Trophoblast cell (in vitro differentiated cells and primary cell): ENCODE measurements around the gene AEBP2. TPM values are rescaled to one million over a fixed set of nuclear protein-coding genes. Genes with fewer than 3 reads are reported as not detected.
"Not testable (repeated sequence)": the region's sequence is repeated elsewhere in the genome, so short reads cannot be mapped to it uniquely, and the experiment has no call there.

Source experiments
- DNase-seq, 2 donors: peaks; one replicate each; pipeline ENCODE4 v3.0.0-alpha.2; 2016
- H2AFZ ChIP-seq: 2 replicates; pipeline ENCODE4 v1.6.1; 2013; ENCODE audit warnings: low read length, moderate library complexity, mild to moderate bottlenecking; ENCODE audit not compliant: insufficient read depth, poor library complexity
- H2AK5ac ChIP-seq: 2 replicates; pipeline ENCODE4 v1.6.1; 2013; ENCODE audit warnings: mild to moderate bottlenecking, low read length
- H2BK120ac ChIP-seq: 2 replicates; pipeline ENCODE4 v1.6.1; 2013; ENCODE audit warnings: low read length, mild to moderate bottlenecking, moderate library complexity; ENCODE audit not compliant: insufficient read depth, poor library complexity
- H2BK12ac ChIP-seq: 2 replicates; pipeline ENCODE4 v1.6.1; 2013; ENCODE audit warnings: mild to moderate bottlenecking, low read length, moderate library complexity
- H2BK5ac ChIP-seq: 2 replicates; pipeline ENCODE4 v1.6.1; 2013; ENCODE audit warnings: low read length, low read depth, moderate library complexity, mild to moderate bottlenecking; ENCODE audit not compliant: poor library complexity
- H3K14ac ChIP-seq: 2 replicates; pipeline ENCODE4 v1.6.1; 2013; ENCODE audit warnings: mild to moderate bottlenecking, low read length
- H3K18ac ChIP-seq: 2 replicates; pipeline ENCODE4 v1.6.1; 2013; ENCODE audit warnings: mild to moderate bottlenecking, low read length
- H3K23ac ChIP-seq: 2 replicates; pipeline ENCODE4 v1.6.1; 2013; ENCODE audit warnings: low read length
- H3K27ac ChIP-seq: 2 replicates; pipeline ENCODE4 v1.5.1; 2013; ENCODE audit warnings: low read depth, mild to moderate bottlenecking, inconsistent platforms, low read length, moderate library complexity
- H3K27me3 ChIP-seq: 2 replicates; pipeline ENCODE4 v1.6.1; 2013; ENCODE audit warnings: inconsistent platforms, mild to moderate bottlenecking, low read length, moderate library complexity; ENCODE audit not compliant: insufficient read depth
- H3K36me3 ChIP-seq, 2 experiments: 1 replicate in 1 of 2; 2 replicates in 1 of 2; pipeline ENCODE4 v1.6.1; 2013; ENCODE audit warnings: low read length in 2 of 2, mild to moderate bottlenecking in 2 of 2, moderate library complexity in 1 of 2; ENCODE audit not compliant: insufficient read depth in 2 of 2, control insufficient read depth in 1 of 2
- H3K4ac ChIP-seq: 2 replicates; pipeline ENCODE4 v1.6.1; 2013; ENCODE audit warnings: low read depth, mild to moderate bottlenecking, low read length, moderate library complexity
- H3K4me1 ChIP-seq, 2 experiments: 1 replicate in 1 of 2; 2 replicates in 1 of 2; pipeline ENCODE4 v1.6.1; 2013; ENCODE audit warnings: low read length in 2 of 2, mild to moderate bottlenecking in 2 of 2, moderate library complexity in 1 of 2; ENCODE audit not compliant: insufficient read depth in 2 of 2, control insufficient read depth in 1 of 2
- H3K4me2 ChIP-seq: 2 replicates; pipeline ENCODE4 v1.6.1; 2013; ENCODE audit warnings: inconsistent platforms, mild to moderate bottlenecking, low read length, moderate library complexity
- H3K4me3 ChIP-seq: 2 replicates; pipeline ENCODE4 v1.5.1; 2013; ENCODE audit warnings: mild to moderate bottlenecking, low read depth, low read length, inconsistent platforms
- H3K79me1 ChIP-seq: one replicate; pipeline ENCODE4 v1.6.1; 2013; ENCODE audit warnings: low read length
- H3K79me2 ChIP-seq: 2 replicates; pipeline ENCODE4 v1.6.1; 2013; ENCODE audit warnings: low read length, mild to moderate bottlenecking; ENCODE audit not compliant: control insufficient read depth, insufficient read depth, poor library complexity
- H3K9ac ChIP-seq: 2 replicates; pipeline ENCODE4 v1.6.1; 2013; ENCODE audit warnings: mild to moderate bottlenecking, low read length
- H3K9me3 ChIP-seq: 2 replicates; pipeline ENCODE4 v1.6.1; 2013; ENCODE audit warnings: low read depth, mild to moderate bottlenecking, control low read depth, inconsistent platforms, low read length; ENCODE audit not compliant: insufficient read depth
- H4K12ac ChIP-seq: 2 replicates; pipeline ENCODE4 v1.6.1; 2013; ENCODE audit warnings: low read depth, mild to moderate bottlenecking, low read length, moderate library complexity
- H4K8ac ChIP-seq: 2 replicates; pipeline ENCODE4 v1.6.1; 2013; ENCODE audit warnings: low read depth, mild to moderate bottlenecking, low read length, moderate library complexity
- H4K91ac ChIP-seq: one replicate; pipeline ENCODE4 v1.6.1; 2013; ENCODE audit warnings: low read depth, mild to moderate bottlenecking, low read length, moderate library complexity
- WGBS: extraction: QIAGEN DNeasy Blood & Tissue Kit; methylation state at CpG from one replicate; pipeline ENCODE4 v1.1.7; 2013; ENCODE audit warnings: missing lambda C conversion rate; ENCODE audit not compliant: insufficient read length, insufficient coverage; ENCODE audit errors: extremely low coverage; 5-methylcytosine and 5-hydroxymethylcytosine counted together
- polyA plus RNA-seq: library from polyadenylated mRNA; stranded (reverse); fragments of 200-250 nt; gene quantifications from 2 replicates; pipeline ENCODE4 v1.2.3, GENCODE V29; 2013

Gene AEBP2
- polyA plus RNA-seq: 66.3 and 67.4 TPM in 2 replicates

GRCh38 chr12:19439059-19440018, at the start of gene AEBP2:
TSS of gene AEBP2 (plus strand) at chr12:19439492. CDS start at chr12:19439700, 208 bp downstream.
- no CpG with 5 or more reads among the region's 102 CpGs for WGBS
- peak within 1 kb of the TSS; percentile 99 for H3K4me3 ChIP-seq
- H2AFZ ChIP-seq: peak within 1 kb of the TSS; percentile 99
- peak within 1 kb of the TSS; percentile 100 for H4K8ac ChIP-seq
- H2BK5ac ChIP-seq: peak within 1 kb of the TSS; percentile 98
- H2AK5ac ChIP-seq: peak within 1 kb of the TSS; percentile 100
- H3K27me3 ChIP-seq: peaks cover 3% of the 10 kb centered on the region
- peaks cover 16% of the 10 kb centered on the region for H3K79me2 ChIP-seq
- H3K9me3 ChIP-seq: peaks cover 3% of the 10 kb centered on the region
- H3K4me2 ChIP-seq: peak within 1 kb of the TSS; percentile 83
- H2BK12ac ChIP-seq: peak within 1 kb of the TSS; percentile 94
- peaks cover 3 to 5% of the 10 kb centered on the region in 2 experiments for H3K4me1 ChIP-seq
- peak within 1 kb of the TSS; percentile 99 for H4K12ac ChIP-seq
- no peak within 1 kb of the TSS for H3K23ac ChIP-seq
- peak within 1 kb of the TSS; percentile 99 for H4K91ac ChIP-seq
- H3K18ac ChIP-seq: peak within 1 kb of the TSS; percentile 100
- H3K36me3 ChIP-seq: peaks cover 0 to 7% of the 10 kb centered on the region in 2 experiments
- peak within 1 kb of the TSS; percentile 100 for H2BK120ac ChIP-seq
- peak within 1 kb of the TSS; percentile 87 for H3K27ac ChIP-seq
- H3K4ac ChIP-seq: peak within 1 kb of the TSS; percentile 100
- H3K79me1 ChIP-seq: peaks cover 17% of the 10 kb centered on the region
- peak within 1 kb of the TSS; percentile 100 for H3K14ac ChIP-seq
- peak within 1 kb of the TSS; percentile 93 for H3K9ac ChIP-seq
- DNase-seq: peak; percentile 91 to 92

- H2AFZ ChIP-seq: no peak overlapping the region
- no peak overlapping the region for H2BK12ac ChIP-seq
- no peak overlapping the region for H3K18ac ChIP-seq
- H3K9me3 ChIP-seq: no peaks in the 10 kb centered on the region
- no peak overlapping the region for H3K4me3 ChIP-seq
- H3K4ac ChIP-seq: no peak overlapping the region
- H2BK5ac ChIP-seq: no peak overlapping the region
- no peak overlapping the region for H2BK120ac ChIP-seq
- no peak overlapping the region for H4K12ac ChIP-seq
- no peak overlapping the region for H4K91ac ChIP-seq
- H2AK5ac ChIP-seq: no peak overlapping the region
- no CpG with 5 or more reads among the region's 3 CpGs for WGBS
- H3K36me3 ChIP-seq: no peaks in the 10 kb centered on the region
- no peak overlapping the region for H3K14ac ChIP-seq
- H3K79me1 ChIP-seq: no peaks in the 10 kb centered on the region
- no peak overlapping the region for H3K4me2 ChIP-seq
- H3K27me3 ChIP-seq: no peaks in the 10 kb centered on the region
- no peaks in the 10 kb centered on the region for H3K4me1 ChIP-seq
- no peak overlapping the region for H4K8ac ChIP-seq
- H3K23ac ChIP-seq: no peak overlapping the region
- DNase-seq: peak; percentile 18 to 87
- no peak overlapping the region for H3K27ac ChIP-seq
- no peak overlapping the region for H3K9ac ChIP-seq
- H3K79me2 ChIP-seq: no peaks in the 10 kb centered on the region
These were observed 49.2 kb upstream of the AEBP2 start for GRCh38 chr12:19390051-19390598.

GRCh38 chr12:19392644-19393043, 46.6 kb upstream of the AEBP2 start:
- not testable (repeated sequence) for H3K27me3 ChIP-seq, H2BK120ac ChIP-seq, H2AK5ac ChIP-seq, H3K4me2 ChIP-seq, H3K4me1 ChIP-seq, H2AFZ ChIP-seq, H3K4me3 ChIP-seq, H3K14ac ChIP-seq, H3K23ac ChIP-seq, H3K4ac ChIP-seq, H2BK5ac ChIP-seq, H2BK12ac ChIP-seq, H3K9ac ChIP-seq, H3K18ac ChIP-seq, H4K8ac ChIP-seq, H3K9me3 ChIP-seq, H3K36me3 ChIP-seq, H4K91ac ChIP-seq, H3K79me1 ChIP-seq, H3K27ac ChIP-seq, H3K79me2 ChIP-seq, H4K12ac ChIP-seq
- no CpG with 5 or more reads among the region's 8 CpGs for WGBS
- peak in 1 of 2 donors; percentile 13 for DNase-seq

- Histone ChIP-seq H3K18ac (no peak overlapping the region), H3K9me3 (no peaks in the 10 kb centered on the region), H3K27ac (no peak overlapping the region), H3K4me3 (no peak overlapping the region), H4K12ac (no peak overlapping the region), H3K9ac (no peak overlapping the region), H3K36me3 (no peaks in the 10 kb centered on the region), H2AK5ac (no peak overlapping the region), H3K79me1 (no peaks in the 10 kb centered on the region), H3K14ac (no peak overlapping the region), H4K91ac (no peak overlapping the region), H3K4me2 (no peak overlapping the region), H2AFZ (no peak overlapping the region), H3K79me2 (no peaks in the 10 kb centered on the region), H4K8ac (no peak overlapping the region), H2BK120ac (no peak overlapping the region), H3K4me1 (no peaks in the 10 kb centered on the region), H2BK12ac (no peak overlapping the region), H3K23ac (no peak overlapping the region), H2BK5ac (no peak overlapping the region), H3K4ac (no peak overlapping the region), H3K27me3 (no peaks in the 10 kb centered on the region)
- no CpG with 5 or more reads among the region's 2 CpGs for WGBS
- no peak for DNase-seq
These were observed 44.9 kb upstream of the AEBP2 start for GRCh38 chr12:19394385-19394784.
